GM18498 (cell line): ENCODE data around the gene CDH4.
"Not testable (repeated sequence)": the region's sequence is repeated elsewhere in the genome, so short reads cannot be mapped to it uniquely, and the experiment has no call there.

Experiments
- ATAC-seq: cut with Tn5 transposase; IDR thresholded peaks from one replicate; pipeline ENCODE4 v1.9.1; 2021; ENCODE audit warnings: mild to moderate bottlenecking, moderate library complexity; ENCODE audit not compliant: unreplicated experiment

CDH4 gene

DNA sequence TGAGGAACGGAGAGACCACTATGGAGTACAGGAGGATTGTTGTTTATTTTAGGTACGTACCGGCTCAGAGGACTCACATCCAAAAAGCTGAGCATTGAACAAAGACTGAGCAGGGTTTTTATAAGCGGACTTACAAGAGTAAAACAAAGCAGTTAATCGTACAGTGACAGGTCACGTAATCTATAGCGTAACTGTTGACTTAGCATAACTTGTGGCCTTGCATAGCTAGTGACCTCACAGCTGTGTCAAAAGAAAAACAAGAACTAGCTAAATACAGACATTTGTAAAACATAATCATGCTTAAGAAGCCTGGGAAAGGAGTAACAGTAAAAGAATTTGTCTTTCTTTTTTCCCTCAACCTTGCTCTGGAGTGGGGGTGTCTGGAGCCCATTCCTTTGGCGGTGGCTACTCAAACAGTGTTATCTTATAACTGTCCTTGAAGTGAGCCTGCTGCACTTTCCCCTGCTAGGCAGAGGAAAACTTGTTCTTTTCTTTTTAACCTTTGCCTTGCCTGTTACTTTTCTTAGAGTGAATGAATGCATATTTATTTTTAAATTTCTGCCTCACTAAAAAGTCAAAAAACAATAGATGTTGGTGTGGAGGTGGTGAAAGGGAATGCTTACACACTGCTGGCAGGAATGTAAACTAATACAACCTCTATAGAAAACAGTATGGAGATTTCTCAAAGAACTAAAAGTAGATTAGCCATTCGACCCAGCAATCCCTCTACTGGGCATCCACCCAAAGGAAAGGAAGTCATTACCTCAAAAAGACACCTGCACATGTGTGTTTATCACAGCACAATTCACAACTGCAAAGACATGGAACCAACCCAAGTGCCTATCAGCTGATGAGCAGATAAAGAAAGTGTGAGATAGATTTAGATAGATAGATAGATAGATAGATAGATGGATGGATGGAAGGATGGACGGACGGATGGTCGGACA, 704.6 kb downstream of the CDH4 start:
- ATAC-seq: no peak

DNA sequence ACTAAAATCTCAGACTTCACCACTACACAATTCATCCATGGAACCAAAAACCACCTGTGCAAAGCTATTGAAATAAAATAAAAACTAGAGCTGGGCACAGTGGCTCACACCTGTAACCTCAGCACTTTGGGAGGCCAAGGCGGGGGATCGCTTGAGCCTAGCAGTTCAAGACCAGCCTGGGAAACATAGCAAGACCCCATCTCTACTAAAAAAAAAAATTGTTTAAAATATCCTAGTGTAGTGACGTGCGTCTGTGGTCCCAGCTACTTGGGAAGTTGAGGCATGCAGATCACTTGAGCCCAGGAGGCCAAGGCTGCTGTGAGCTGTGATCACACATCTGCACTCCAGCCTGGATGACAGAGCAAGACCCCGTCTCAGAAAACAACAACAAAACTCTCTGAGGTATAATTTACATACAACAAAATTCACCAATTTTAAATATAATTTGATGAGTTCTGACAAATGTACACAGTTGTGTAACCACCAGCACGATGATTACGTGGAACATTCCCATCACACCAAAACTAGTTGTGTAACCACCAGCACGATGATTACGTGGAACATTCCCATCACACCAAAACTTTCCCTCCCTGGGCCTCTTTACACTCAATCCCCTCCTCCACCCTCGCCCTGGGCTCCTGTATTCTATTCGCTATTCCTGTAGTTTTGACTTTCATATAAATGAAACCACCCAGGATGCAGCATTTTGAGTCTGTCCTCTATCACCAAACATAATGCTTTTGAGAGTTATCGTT, 706.1 kb downstream of the CDH4 start:
- no peak for ATAC-seq

DNA sequence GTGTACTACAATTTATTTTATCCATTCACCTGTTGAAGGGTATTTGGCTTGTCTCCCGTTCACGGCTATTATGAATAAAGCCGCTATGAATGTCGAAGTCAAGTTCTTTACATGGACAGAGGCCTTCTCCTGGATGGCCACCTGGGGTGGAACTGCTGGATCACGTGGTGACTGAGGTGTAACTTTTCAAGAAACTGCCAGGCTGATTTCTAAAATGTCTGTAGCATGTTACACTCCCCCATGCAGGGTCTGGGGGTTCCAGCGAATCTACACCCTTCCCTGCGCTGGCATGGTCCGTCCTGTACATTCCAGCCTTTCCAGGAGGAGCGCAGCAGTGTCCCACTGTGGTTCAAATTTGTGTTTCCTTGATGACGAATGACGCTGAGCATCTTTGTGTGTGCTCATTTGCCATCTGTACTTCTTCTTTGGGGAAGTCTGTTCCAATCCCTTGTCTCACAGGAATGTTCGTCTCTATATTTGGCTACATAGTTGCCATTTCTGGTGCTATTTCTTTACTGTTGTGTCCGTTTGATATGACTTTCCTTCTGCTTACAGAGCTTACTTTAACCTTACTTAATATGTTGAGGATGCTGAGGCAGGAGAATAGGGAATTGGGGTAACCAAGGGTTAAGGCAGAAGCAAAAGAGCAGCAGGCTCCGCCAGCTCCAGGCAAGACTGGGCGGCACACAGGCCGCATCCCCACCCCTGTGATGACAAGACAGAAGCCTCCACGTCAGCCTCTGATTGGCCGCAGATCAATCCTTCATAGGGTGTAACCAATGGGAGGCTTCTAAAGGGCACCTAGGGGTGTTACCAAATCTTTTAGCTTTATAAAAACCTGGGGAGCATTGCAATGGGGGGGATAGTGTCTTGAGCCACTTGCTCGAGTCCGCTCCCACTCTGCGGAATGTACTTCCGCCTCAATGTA, 707.0 kb downstream of the CDH4 start:
- no peak for ATAC-seq

DNA sequence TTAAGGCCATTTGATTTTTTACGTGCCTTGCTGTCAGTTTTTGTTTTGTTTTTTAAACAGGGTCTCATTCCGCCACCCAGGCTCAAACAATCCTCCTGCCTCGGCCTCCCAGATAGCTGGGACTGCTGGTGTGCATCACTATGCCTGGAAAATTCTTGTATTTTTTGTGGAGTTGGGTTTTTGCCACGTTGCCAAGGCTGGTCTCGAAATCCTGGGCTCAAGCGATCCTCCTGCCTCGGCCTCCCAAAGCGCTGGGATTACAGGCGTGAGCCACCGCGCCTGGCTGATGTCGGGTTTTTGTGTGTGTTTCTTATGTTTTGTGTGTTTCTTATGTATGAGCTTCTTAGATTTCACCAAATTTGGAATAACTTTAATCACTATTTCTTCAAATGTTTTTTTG, 708.8 kb downstream of the CDH4 start:
- no peak for ATAC-seq

DNA sequence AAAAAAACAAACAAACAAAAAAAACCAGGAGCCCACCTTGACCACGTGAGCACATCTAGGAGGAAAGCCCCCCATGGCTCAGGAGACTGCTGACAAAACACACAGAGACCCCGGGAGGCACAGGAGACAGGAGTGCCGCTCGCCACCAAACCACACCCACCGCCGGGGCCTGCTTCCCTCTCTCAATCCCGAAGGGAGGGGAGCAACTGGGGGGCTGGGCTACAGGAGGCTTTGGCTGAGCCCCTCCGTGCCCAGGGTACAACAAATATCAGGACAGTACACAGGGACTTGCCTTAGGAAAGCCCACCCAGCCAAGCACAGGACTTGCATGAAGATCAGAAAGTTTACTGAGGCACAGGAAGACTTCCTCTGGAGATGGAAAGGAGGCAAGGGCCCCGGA, 711.1 kb downstream of the CDH4 start:
- ATAC-seq: no peak

DNA sequence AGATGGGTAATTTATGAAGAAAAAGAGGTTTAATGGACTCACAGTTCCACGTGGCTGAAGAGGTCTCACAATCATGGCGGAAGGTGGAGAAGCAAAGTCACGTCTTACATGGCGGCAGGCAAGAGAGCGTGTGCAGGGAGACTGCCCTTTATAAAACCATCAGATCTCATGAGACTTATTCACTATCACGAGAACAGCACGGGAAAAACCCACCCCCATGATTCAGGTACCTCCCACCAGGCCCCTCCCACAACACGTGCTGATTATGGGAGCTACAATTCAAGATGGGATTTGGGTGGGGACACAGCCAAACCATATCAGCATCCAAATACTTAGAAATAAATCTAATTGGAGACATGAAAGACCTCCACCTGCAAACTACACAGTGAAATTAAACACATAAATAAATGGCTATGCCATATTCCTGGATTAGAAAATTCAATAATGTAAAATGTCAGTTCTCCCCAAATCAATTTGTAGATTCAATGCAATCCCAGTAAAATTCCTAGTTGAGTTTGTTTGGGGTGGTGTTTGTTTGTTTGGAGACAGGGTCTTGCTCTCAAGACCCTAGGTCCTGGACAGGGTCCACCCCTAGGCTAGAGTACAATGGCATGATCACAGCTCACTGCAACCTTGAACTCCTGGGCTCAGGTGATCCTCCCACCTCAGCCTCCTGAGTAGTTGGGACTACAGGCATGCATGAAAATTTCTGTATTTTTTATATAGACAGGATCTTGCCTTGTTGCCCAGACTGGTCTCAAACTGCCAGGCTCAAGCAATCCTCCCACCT, 712.0 kb downstream of the CDH4 start:
- no peak for ATAC-seq

DNA sequence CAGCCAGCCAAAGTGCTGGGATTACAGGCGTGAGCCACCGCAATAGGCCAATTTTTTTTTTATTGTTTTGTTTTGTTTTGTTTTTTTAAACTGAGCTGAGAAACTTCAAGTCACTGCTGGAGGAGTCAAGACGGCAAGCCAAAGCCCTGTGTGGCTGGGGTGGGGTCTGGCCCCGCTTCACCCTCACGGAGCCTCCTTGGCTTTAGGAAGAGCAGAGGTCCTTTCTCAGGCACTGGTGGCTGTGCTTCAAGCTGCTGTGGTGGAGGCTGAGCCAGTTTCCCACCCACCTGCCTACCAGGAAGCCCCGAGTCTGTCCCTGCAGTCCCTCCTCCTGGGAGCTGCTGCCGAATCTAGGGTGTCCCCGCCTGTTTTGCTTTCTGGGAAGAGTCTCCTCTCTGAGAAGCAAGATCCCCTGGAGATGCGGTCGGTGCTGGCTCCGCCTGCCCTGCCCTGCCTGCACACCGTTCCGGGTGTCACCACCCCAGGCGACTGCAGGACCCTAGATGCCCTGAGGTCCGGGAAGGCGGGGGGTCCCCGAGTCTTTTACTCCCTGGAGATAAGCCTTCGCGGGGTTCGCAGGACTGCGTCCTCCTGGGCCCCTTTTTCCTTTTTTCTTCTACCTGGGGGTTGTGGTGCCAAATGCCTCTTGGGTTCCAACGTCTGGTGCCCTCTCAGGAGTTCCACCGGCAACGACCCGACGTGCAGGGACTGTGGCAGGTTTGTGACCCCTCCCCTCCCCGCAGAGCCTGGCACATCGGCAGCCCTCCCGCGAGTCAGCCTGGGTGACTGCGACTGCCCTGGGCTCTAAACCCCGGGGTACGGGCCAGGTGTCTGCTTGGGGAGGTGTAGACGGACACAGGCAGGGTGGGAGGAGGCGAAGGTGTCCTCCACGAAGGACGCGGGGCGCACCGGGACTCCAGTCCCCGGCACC, 712.9 kb downstream of the CDH4 start:
- ATAC-seq: no peak

DNA sequence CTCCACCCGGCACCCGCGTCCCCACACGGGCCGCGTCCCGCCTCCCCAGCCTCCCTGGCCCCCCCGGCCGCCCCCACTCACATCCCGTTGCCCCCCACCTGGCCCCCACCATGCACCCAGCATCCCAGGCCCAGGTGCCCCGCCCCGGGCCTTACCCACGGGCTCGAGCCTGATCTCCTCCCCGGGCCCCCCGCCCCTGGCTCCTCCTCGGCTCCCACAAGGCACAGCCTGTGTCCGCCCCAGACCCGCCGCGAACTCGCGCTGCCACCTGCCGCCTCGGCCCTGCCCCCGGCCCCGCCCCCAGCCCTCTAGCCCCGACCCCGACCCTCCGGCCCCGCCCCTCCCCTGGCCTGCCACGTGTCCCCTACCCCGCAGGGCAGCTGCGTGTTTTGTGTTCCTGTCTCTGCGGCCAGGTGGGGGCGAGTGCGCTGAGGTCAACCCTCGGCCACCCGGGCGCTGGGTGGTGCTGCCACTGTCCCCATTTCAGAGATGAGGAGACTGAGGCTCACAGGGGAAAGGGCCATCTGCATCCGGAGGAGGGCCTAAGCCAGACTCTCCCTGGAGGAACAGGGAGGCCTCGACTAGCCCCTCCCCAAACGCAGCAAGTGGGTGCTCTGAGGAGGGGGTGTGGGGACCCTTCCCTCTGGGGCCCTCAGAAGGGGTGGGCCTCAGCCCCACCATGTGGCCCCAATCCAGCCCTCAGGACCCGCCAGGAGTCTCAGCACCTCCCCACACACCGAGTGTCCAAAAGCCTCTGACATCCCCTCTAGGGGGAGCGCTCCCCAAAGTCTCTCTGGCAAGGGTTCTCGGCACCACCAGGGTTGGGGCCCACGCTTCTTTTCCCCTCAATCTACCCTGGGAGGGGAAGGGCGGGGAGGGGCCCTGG, 713.8 kb downstream of the CDH4 start:
- ATAC-seq: no peak

DNA sequence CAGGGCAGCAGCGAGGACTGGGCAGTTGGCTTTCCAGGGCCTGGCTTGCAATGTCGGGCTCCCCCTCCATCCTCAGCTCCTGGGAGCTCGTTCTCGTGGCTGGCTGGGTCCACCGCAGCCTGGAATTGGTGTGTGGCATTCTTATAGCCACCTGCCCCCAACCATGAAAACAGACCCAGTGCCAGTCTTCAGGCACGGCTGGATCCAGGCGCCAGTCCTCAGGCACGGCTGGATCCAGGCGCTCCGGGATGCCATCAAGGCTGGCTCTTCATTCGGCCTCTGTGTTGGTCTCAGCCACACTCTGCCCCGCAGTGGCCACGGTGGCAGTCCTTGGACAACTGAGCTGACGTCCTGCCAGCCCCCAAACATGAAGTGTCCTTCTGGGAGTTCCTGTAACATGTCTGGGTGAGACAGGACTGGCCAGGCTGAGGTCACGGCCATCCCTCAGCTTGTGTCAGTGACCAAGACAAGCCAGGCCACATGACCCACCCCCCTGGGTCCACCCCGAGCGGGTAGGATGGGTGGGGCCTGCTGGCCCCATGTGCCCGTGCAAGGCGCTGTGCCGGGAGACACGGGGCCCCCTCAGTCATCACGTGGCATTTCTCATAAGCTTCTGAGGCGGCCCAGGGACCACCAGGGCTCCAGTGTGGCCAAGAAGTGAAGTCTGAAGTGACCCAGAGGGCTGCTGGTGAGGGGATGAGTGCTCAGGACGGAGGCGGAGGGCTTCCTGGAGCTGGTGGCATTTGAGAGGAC, 714.6 kb downstream of the CDH4 start:
- ATAC-seq: no peak

DNA sequence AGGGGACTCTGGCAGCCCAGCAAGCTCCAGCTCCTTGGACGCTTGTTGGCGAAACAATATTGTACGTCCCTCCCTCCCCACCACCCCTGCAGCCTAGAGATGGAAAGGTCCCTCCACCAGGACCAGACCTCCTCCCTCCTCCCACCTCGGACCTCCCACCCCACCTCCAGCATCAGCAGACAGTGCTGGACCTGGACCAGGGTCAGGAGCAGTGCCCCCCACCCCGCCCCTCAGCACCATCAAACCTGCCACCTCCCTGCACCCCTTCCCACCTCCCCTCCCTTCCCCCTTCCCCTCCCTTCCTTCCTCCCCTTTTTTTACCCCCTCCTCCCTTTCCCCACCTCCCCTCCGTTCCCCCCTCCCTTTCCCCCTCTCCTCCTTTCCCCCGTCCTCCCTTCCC, 715.2 kb downstream of the CDH4 start:
- ATAC-seq: no peak

DNA sequence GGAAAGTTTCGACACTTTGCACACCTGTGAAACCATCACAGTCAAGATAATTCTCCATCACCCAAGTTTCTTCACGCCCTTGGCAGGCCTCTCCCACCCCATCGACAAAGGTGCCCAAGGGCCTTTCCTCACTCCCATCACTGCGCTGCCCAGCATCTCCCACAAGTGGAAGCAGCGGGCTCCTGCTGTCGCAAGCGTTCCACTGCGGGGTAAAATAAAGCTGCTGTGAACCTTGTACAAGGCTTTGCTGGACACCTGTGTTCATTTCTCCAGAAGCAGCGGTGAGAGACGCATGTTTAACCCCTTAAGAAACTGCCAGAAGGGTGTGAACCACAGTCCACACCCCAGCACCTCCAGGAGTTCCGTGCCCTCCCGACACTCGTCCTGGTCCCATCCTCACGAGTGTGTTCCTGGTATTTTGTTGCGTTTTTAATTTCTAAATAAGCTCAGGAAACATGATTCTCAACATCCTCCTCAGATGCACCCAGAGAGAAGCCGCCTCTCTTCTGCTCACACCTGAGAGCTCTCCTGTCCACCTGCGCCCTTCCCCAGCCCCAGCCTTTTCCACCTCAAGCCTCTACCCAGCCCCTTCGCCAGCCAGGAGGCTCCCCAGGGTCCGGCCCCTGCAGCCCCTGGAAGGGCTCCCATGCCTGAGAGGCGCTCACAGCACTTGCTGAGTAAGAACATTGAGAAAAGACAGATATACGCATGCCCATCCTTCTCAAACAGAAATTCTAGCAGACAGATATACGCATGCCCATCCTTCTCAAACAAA, 716.2 kb downstream of the CDH4 start:
- ATAC-seq: no peak

DNA sequence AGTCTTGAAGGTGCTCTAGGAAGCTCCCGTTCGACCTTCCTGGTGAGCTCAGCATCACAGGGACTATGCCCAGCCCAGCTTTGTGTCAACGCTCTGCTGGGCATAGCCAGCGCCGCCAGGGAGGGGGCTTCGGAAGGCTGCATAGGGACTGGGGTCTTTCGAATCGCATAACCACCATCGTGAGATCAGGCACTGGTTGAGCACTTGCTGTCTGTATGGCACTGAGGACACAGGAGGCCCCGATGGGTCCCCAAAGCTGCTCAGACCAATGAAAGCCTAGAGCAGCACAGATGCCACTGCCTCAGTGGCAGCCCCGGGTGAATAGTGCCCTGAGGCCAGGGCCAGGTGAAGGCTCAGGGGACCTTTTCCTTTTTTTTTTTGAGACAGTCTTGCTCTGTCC, 716.9 kb downstream of the CDH4 start:
- ATAC-seq: no peak

DNA sequence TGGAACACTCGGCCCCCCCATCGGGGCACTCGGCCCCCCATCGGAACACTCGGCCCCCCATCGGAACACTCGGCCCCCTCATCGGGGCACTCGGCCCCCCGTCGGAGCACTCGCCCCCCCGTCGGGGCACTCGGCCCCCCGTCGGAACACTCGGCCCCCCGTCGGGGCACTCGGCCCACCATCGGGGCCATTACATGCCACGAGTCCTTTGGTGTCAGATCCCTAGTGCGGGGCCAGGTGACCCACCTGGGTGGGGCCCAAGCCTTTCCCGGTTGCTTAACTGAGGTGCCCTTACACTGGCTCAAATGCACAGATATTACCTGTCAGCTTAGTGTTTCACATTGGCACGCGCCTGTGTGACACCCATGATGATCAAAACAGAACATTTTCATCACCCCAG, 717.7 kb downstream of the CDH4 start:
- ATAC-seq: no peak

DNA sequence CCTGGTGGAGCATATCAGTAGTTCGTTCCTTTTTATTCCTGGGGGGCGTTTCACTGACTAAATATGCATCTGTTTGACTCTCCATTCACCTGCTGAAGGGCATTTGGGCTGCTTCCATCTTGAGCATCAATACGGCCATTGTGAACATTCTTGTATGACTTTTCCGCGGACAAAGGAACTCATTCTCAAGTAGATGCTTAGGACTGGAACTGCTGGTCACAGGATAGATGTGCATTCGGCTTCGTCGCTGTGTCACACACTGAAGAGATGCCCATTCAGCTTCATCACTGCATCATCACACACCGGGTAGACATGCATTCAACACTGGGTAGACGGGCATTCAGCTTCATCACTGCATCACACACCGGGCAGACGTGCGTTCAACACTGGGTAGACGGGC, 718.3 kb downstream of the CDH4 start:
- no peak for ATAC-seq

DNA sequence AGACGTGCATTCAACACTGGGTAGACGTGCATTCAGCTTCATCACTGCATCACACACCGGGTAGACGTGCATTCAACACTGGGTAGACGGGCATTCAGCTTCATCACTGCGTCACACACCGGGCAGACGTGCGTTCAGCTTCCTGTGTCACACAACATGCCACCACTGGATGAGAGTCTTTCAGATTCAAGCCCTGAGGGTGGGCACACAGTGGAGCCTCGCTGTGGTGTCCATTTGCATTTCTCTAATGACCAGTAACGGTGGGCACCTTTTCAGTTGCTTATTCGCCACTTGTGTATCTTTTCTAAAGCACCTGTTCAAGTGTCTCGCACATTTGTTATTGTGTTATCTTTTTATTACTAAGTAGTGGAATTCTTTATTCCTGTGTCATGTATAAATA, 719.5 kb downstream of the CDH4 start:
- not testable (repeated sequence) for ATAC-seq

DNA sequence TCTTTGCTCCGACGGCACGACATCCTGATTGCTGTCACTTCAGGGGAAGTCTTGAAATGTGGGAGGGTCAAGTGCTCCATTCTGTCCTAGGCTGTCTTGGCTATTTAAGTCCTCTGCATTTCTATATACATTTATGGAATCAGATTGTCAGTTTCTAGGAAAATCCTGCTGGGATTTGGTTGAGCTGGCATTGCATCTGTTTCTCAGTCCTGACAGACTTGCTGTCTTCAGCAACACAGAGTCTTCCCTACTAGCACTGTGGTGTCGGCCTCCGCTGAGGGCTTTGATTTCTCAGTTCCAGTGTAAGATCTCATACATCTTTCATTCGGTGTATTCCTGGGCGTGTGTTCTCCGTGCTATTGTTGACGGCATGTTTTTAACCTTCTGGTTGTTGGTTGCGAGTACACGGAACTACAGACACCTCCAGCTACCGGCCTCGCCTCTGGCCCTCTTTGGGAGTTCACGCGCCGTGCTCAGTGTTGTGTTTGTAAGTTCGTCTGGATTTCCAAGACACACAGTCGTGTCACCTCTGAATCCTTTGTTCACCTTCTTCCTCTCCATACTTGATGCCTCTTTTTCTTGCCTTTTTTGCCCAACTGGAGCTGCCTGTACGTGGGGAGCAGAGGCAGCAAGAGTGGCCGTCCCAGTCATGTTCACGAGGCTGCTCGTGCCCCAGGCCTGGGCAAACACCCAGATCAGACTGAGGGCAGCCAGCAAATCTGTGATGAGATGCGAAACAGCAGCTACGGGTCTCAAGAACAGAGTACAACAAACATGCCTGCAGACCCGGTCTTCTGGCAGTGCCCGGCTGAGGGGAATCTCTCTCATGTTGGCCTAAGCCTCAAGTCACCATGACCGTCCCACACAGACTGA, 720.8 kb downstream of the CDH4 start:
- no peak for ATAC-seq
